OCI-LY1 (cell line): ENCODE results near the gene ATP8B1.

Experiments used
- EZH2 ChIP-seq: fragments of 200-600 bp; sonication (generic), shearing (Covaris generic); IDR thresholded peaks from 2 replicates; pipeline ENCODE4 v1.8.0; 2017; ENCODE audit warnings: borderline replicate concordance, mixed run types, mild to moderate bottlenecking, antibody characterized with exemption, low read length, moderate library complexity, mixed read lengths
- TF ChIP-seq, protein P1 (sequence below): fragments of 200-600 bp; sonication (generic), shearing (Covaris generic); IDR thresholded peaks from 2 replicates; pipeline ENCODE4 v1.5.1; 2017; ENCODE audit warnings: mild to moderate bottlenecking, antibody characterized with exemption, low read length, moderate library complexity, mixed read lengths

- TF ChIP-seq, protein P1, sequence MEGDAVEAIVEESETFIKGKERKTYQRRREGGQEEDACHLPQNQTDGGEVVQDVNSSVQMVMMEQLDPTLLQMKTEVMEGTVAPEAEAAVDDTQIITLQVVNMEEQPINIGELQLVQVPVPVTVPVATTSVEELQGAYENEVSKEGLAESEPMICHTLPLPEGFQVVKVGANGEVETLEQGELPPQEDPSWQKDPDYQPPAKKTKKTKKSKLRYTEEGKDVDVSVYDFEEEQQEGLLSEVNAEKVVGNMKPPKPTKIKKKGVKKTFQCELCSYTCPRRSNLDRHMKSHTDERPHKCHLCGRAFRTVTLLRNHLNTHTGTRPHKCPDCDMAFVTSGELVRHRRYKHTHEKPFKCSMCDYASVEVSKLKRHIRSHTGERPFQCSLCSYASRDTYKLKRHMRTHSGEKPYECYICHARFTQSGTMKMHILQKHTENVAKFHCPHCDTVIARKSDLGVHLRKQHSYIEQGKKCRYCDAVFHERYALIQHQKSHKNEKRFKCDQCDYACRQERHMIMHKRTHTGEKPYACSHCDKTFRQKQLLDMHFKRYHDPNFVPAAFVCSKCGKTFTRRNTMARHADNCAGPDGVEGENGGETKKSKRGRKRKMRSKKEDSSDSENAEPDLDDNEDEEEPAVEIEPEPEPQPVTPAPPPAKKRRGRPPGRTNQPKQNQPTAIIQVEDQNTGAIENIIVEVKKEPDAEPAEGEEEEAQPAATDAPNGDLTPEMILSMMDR: no peak
- TF ChIP-seq EZH2: no peak
These were observed 173.7 kb downstream of the ATP8B1 start for GRCh38 chr18:57629422-57629821.
